Lower leg skin (tissue), 3 donors: Measurements from ENCODE around the gene GRAMD4.

Experiments used
- CTCF ChIP-seq, 3 donors: fragments of 450-650 bp; IDR thresholded peaks; one replicate each; pipeline ENCODE4 v1.5.1; 2016; ENCODE audit warnings: antibody characterized with exemption in 3 of 3, mild to moderate bottlenecking in 3 of 3, moderate library complexity in 2 of 3
- POLR2A ChIP-seq, 2 donors: fragments of 450-650 bp; IDR thresholded peaks; one replicate each; pipeline ENCODE4 v1.6.1; 2016 to 2017; ENCODE audit warnings: antibody characterized with exemption in 2 of 2, mild to moderate bottlenecking in 1 of 2, moderate library complexity in 1 of 2

GRCh38 chr22:46586123-46586519, 34.1 kb upstream of the GRAMD4 start:
- TF ChIP-seq CTCF (IDR thresholded peaks at IDR 0.05) (no peak), POLR2A (IDR thresholded peaks at IDR 0.05) (no peak)
